ENCODE measurements around the gene GUCY1B1.

GUCY1B1 gene

GRCh38 chr4:155734065-155734464 is 24.8 kb upstream of the GUCY1B1 start:
- Histone ChIP-seq H3K18ac (ENCODE audit: low read length) (no peak overlapping the region), H2BK12ac (ENCODE audit: low read length) (no peak overlapping the region), H3K79me1 (ENCODE audit: low read depth, low read length) (no peaks in the 10 kb centered on the region), H3K4me3 (ENCODE audit: low read length in 2 of 2) (no peak overlapping the region), H3K14ac (ENCODE audit: low read length) (no peak overlapping the region), H3K27me3 (ENCODE audit: control insufficient read depth in 3 of 3, insufficient read depth in 3 of 3, low read depth in 1 of 3, low read length in 3 of 3) (no peaks in the 10 kb centered on the region), H3K9me3 (replicated peaks in 1 of 2; ENCODE audit: control insufficient read depth in 2 of 2, insufficient read depth in 1 of 2, low read depth in 1 of 2, low read length in 2 of 2) (no peaks in the 10 kb centered on the region), H2BK5ac (ENCODE audit: low read length) (no peak overlapping the region), H2AFZ (ENCODE audit: low read length) (no peak overlapping the region), H3K27ac (replicated peaks; ENCODE audit: low read length) (no peak overlapping the region), H3K4me2 (ENCODE audit: insufficient read depth, low read length, poor library complexity, severe bottlenecking) (no peak overlapping the region), H2BK15ac (ENCODE audit: low read length) (no peak overlapping the region), H3K4ac (ENCODE audit: low read length) (no peak overlapping the region), H3K36me3 (replicated peaks in 1 of 2; ENCODE audit: control insufficient read depth in 2 of 2, insufficient read depth in 2 of 2, low read length in 2 of 2) (no peaks in the 10 kb centered on the region), H3K9ac (ENCODE audit: low read depth, low read length, poor library complexity) (no peak overlapping the region), H4K8ac (ENCODE audit: low read depth, low read length) (no peak overlapping the region), H3K4me1 (ENCODE audit: control insufficient read depth in 2 of 2, insufficient read depth in 1 of 2, low read depth in 1 of 2, low read length in 2 of 2) (no peaks in the 10 kb centered on the region), H2AK5ac (ENCODE audit: low read depth, low read length) (no peak overlapping the region), H3K23ac (ENCODE audit: low read depth, low read length, poor library complexity) (no peak overlapping the region), H4K91ac (ENCODE audit: low read depth, low read length, poor library complexity) (no peak overlapping the region), H2BK120ac (ENCODE audit: low read depth, low read length) (no peak overlapping the region)
- DNase-seq (ENCODE audit: low spot score) = no peak
- WGBS, 2 donors (ENCODE audit: extremely low coverage in 2 of 2, insufficient read length in 2 of 2, insufficient replicate concordance in 1 of 2) = no CpG with 5 or more reads among the region's 3 CpGs

GRCh38 chr4:155734951-155735350 is 23.9 kb upstream of the GUCY1B1 start:
- Histone ChIP-seq H4K8ac (ENCODE audit: low read depth, low read length) (no peak overlapping the region), H2BK120ac (ENCODE audit: low read depth, low read length) (no peak overlapping the region), H3K18ac (ENCODE audit: low read length) (no peak overlapping the region), H2AFZ (ENCODE audit: low read length) (no peak overlapping the region), H3K9ac (ENCODE audit: low read depth, low read length, poor library complexity) (no peak overlapping the region), H2BK5ac (ENCODE audit: low read length) (no peak overlapping the region), H3K9me3 (replicated peaks in 1 of 2; ENCODE audit: control insufficient read depth in 2 of 2, insufficient read depth in 1 of 2, low read depth in 1 of 2, low read length in 2 of 2) (no peaks in the 10 kb centered on the region), H3K27ac (replicated peaks; ENCODE audit: low read length) (no peak overlapping the region), H3K4me1 (ENCODE audit: control insufficient read depth in 2 of 2, insufficient read depth in 1 of 2, low read depth in 1 of 2, low read length in 2 of 2) (no peaks in the 10 kb centered on the region), H3K4me2 (ENCODE audit: insufficient read depth, low read length, poor library complexity, severe bottlenecking) (no peak overlapping the region), H3K4ac (ENCODE audit: low read length) (no peak overlapping the region), H2BK15ac (ENCODE audit: low read length) (no peak overlapping the region), H2AK5ac (ENCODE audit: low read depth, low read length) (no peak overlapping the region), H2BK12ac (ENCODE audit: low read length) (no peak overlapping the region), H3K79me1 (ENCODE audit: low read depth, low read length) (no peaks in the 10 kb centered on the region), H3K23ac (ENCODE audit: low read depth, low read length, poor library complexity) (no peak overlapping the region), H3K14ac (ENCODE audit: low read length) (no peak overlapping the region), H3K27me3 (ENCODE audit: control insufficient read depth in 3 of 3, insufficient read depth in 3 of 3, low read depth in 1 of 3, low read length in 3 of 3) (no peaks in the 10 kb centered on the region), H3K4me3 (ENCODE audit: low read length in 2 of 2) (no peak overlapping the region), H4K91ac (ENCODE audit: low read depth, low read length, poor library complexity) (no peak overlapping the region), H3K36me3 (replicated peaks in 1 of 2; ENCODE audit: control insufficient read depth in 2 of 2, insufficient read depth in 2 of 2, low read length in 2 of 2) (no peaks in the 10 kb centered on the region)
- no peak for DNase-seq (ENCODE audit: low spot score)
- no CpG with 5 or more reads among the region's 1 CpG for WGBS, 2 donors (ENCODE audit: extremely low coverage in 2 of 2, insufficient read length in 2 of 2, insufficient replicate concordance in 1 of 2)

DNA sequence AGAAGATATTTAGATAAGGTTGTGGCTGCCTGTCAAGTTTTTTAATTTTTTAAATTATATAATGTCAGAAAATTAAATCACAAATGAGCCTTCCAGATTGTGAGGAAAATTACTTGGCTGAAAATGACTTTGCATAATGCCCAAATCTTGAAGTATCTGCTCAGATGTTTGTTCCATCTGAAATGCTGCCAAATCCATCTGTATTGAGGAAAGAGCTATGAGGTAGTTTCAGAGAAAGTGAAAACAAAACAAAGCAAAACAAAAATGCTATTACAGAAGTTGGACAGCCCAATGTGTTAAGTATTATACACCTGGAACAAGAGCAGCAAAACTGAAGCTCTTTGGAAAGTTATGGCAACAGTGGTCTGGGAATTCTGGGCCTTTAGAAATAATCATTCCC is 23.3 kb upstream of the GUCY1B1 start:
- H2AK5ac ChIP-seq (ENCODE audit: low read depth, low read length) = no peak overlapping the region
- H3K4me1 ChIP-seq (ENCODE audit: control insufficient read depth in 2 of 2, insufficient read depth in 1 of 2, low read depth in 1 of 2, low read length in 2 of 2) = no peaks in the 10 kb centered on the region
- no peak overlapping the region for H3K27ac ChIP-seq (replicated peaks; ENCODE audit: low read length)
- no peak overlapping the region for H3K14ac ChIP-seq (ENCODE audit: low read length)
- no peak overlapping the region for H2BK15ac ChIP-seq (ENCODE audit: low read length)
- H2BK12ac ChIP-seq (ENCODE audit: low read length) = no peak overlapping the region
- H3K4me2 ChIP-seq (ENCODE audit: insufficient read depth, low read length, poor library complexity, severe bottlenecking) = no peak overlapping the region
- H3K9me3 ChIP-seq (replicated peaks in 1 of 2; ENCODE audit: control insufficient read depth in 2 of 2, insufficient read depth in 1 of 2, low read depth in 1 of 2, low read length in 2 of 2) = no peaks in the 10 kb centered on the region
- H3K4ac ChIP-seq (ENCODE audit: low read length) = no peak overlapping the region
- no peak overlapping the region for H2BK120ac ChIP-seq (ENCODE audit: low read depth, low read length)
- no peaks in the 10 kb centered on the region for H3K27me3 ChIP-seq (ENCODE audit: control insufficient read depth in 3 of 3, insufficient read depth in 3 of 3, low read depth in 1 of 3, low read length in 3 of 3)
- no peak overlapping the region for H3K9ac ChIP-seq (ENCODE audit: low read depth, low read length, poor library complexity)
- no peak overlapping the region for H4K91ac ChIP-seq (ENCODE audit: low read depth, low read length, poor library complexity)
- no peak overlapping the region for H3K18ac ChIP-seq (ENCODE audit: low read length)
- no peak overlapping the region for H3K4me3 ChIP-seq (ENCODE audit: low read length in 2 of 2)
- no peak overlapping the region for H3K23ac ChIP-seq (ENCODE audit: low read depth, low read length, poor library complexity)
- H2AFZ ChIP-seq (ENCODE audit: low read length) = no peak overlapping the region
- H3K36me3 ChIP-seq (replicated peaks in 1 of 2; ENCODE audit: control insufficient read depth in 2 of 2, insufficient read depth in 2 of 2, low read length in 2 of 2) = no peaks in the 10 kb centered on the region
- DNase-seq (ENCODE audit: low spot score) = no peak
- no peaks in the 10 kb centered on the region for H3K79me1 ChIP-seq (ENCODE audit: low read depth, low read length)
- H4K8ac ChIP-seq (ENCODE audit: low read depth, low read length) = no peak overlapping the region
- no peak overlapping the region for H2BK5ac ChIP-seq (ENCODE audit: low read length)

DNA sequence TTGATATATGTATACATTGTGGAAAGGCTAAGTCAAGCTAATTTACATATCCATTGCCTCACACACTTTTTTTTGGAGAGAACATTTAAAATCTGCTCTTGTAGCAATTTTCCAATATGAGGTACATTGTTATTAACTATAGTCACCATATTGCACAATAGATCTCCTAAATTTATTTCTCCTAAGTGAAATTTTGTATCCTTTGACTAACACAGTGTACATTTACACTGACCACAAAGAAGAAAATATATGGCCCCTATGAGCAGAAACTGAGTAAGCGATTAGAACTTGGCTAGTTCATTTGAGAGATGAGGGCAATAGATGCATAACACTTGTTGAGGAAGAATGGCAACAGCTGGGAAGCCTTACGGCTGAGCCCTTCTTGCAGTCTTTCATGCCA is 20.3 kb upstream of the GUCY1B1 start:
- no peak overlapping the region for H2AFZ ChIP-seq (ENCODE audit: low read length)
- H3K9ac ChIP-seq (ENCODE audit: low read depth, low read length, poor library complexity) = no peak overlapping the region
- no peaks in the 10 kb centered on the region for H3K36me3 ChIP-seq (replicated peaks in 1 of 2; ENCODE audit: control insufficient read depth in 2 of 2, insufficient read depth in 2 of 2, low read length in 2 of 2)
- H2AK5ac ChIP-seq (ENCODE audit: low read depth, low read length) = no peak overlapping the region
- no peak overlapping the region for H2BK12ac ChIP-seq (ENCODE audit: low read length)
- H2BK15ac ChIP-seq (ENCODE audit: low read length) = no peak overlapping the region
- no CpG with 5 or more reads among the region's 2 CpGs for WGBS, 2 donors (ENCODE audit: extremely low coverage in 2 of 2, insufficient read length in 2 of 2, insufficient replicate concordance in 1 of 2)
- peaks cover 0 to 1% of the 10 kb centered on the region in 2 donors for H3K9me3 ChIP-seq (replicated peaks in 1 of 2; ENCODE audit: control insufficient read depth in 2 of 2, insufficient read depth in 1 of 2, low read depth in 1 of 2, low read length in 2 of 2)
- no peak overlapping the region for H2BK5ac ChIP-seq (ENCODE audit: low read length)
- no peak overlapping the region for H3K4me3 ChIP-seq (ENCODE audit: low read length in 2 of 2)
- H3K14ac ChIP-seq (ENCODE audit: low read length) = no peak overlapping the region
- no peak overlapping the region for H3K18ac ChIP-seq (ENCODE audit: low read length)
- H2BK120ac ChIP-seq (ENCODE audit: low read depth, low read length) = no peak overlapping the region
- H3K23ac ChIP-seq (ENCODE audit: low read depth, low read length, poor library complexity) = no peak overlapping the region
- no peak overlapping the region for H4K8ac ChIP-seq (ENCODE audit: low read depth, low read length)
- no peaks in the 10 kb centered on the region for H3K4me1 ChIP-seq (ENCODE audit: control insufficient read depth in 2 of 2, insufficient read depth in 1 of 2, low read depth in 1 of 2, low read length in 2 of 2)
- no peak overlapping the region for H3K27ac ChIP-seq (replicated peaks; ENCODE audit: low read length)
- H3K79me1 ChIP-seq (ENCODE audit: low read depth, low read length) = no peaks in the 10 kb centered on the region
- no peak overlapping the region for H4K91ac ChIP-seq (ENCODE audit: low read depth, low read length, poor library complexity)
- no peak for DNase-seq (ENCODE audit: low spot score)
- no peaks in the 10 kb centered on the region for H3K27me3 ChIP-seq (ENCODE audit: control insufficient read depth in 3 of 3, insufficient read depth in 3 of 3, low read depth in 1 of 3, low read length in 3 of 3)
- no peak overlapping the region for H3K4me2 ChIP-seq (ENCODE audit: insufficient read depth, low read length, poor library complexity, severe bottlenecking)
- H3K4ac ChIP-seq (ENCODE audit: low read length) = no peak overlapping the region
